Ovary (tissue), 9 donors: ENCODE measurements around the gene PSEN2. TPM values are rescaled to one million over a fixed set of nuclear protein-coding genes. Genes with fewer than 3 reads are reported as not detected.

ENCODE experiments used
- DNase-seq, 5 donors: peaks; one replicate each; pipeline ENCODE4 v3.0.0-alpha.2; 2019 to 2020
- H3K27ac ChIP-seq, 2 donors: fragments of 200-600 bp; one replicate each; pipeline versions ENCODE4 v1.5.1 to v1.8.0; 2019 to 2022
- H3K27me3 ChIP-seq: fragments of 200-600 bp; one replicate; pipeline ENCODE4 v1.8.0; 2022
- H3K36me3 ChIP-seq: fragments of 200-600 bp; sonication (generic); one replicate; pipeline ENCODE4 v1.5.1; 2019
- H3K4me1 ChIP-seq: one replicate; pipeline ENCODE4 v1.8.1; 2013; ENCODE audit warnings: mild to moderate bottlenecking, moderate library complexity; ENCODE audit not compliant: insufficient read depth
- H3K4me3 ChIP-seq: fragments of 200-600 bp; sonication (generic); one replicate; pipeline ENCODE4 v1.5.1; 2017
- H3K9me3 ChIP-seq, 2 donors: fragments of 200-600 bp in 1 of 2; sonication (generic) in 1 of 2; one replicate each; pipeline versions ENCODE4 v1.5.1 to v1.8.1; 2013 to 2019; ENCODE audit warnings: mild to moderate bottlenecking in 1 of 2, moderate library complexity in 1 of 2
- CTCF ChIP-seq, 3 donors: fragments of 450-650 bp in 2 of 3; fragments of 200-600 bp in 1 of 3; IDR thresholded peaks; one replicate each; pipeline versions ENCODE4 v1.5.1 to v1.8.0; 2016 to 2022; ENCODE audit warnings: antibody characterized with exemption in 3 of 3, mild to moderate bottlenecking in 1 of 3
- EP300 ChIP-seq: sonication (generic); formaldehyde crosslinking; IDR thresholded peaks from one replicate; pipeline ENCODE4 v1.6.1; 2017; ENCODE audit warnings: antibody characterized with exemption
- POLR2A ChIP-seq: fragments of 450-650 bp; IDR thresholded peaks from one replicate; pipeline ENCODE4 v1.6.1; 2017; ENCODE audit warnings: antibody characterized with exemption, mild to moderate bottlenecking, moderate library complexity
- whole genome bisulfite sequencing, 3 donors: extraction: QIAGEN DNeasy Blood & Tissue Kit in 1 of 3; methylation state at CpG; one replicate each; pipeline versions ENCODE4 v1.1.5 to v1.1.7; 2013 to 2017; 5-methylcytosine and 5-hydroxymethylcytosine counted together
- intact Hi-C, 4 donors: fragments of 100-400 bp; cut with DNase I; formaldehyde crosslinking; loops; one replicate each; pipeline versions ENCODE4 v1.11.0 to v1.15.1; 2022 to 2023
- polyA plus RNA-seq, 2 donors: library from polyadenylated mRNA; stranded (reverse); fragments of 200-250 nt in 1 of 2; fragments of 350-450 nt in 1 of 2; fragmentation: Illumina TruSeq in 1 of 2; extraction: RNeasy Lipid Tissue Mini Kit (QIAGEN cat#74804) in 1 of 2; gene quantifications; one replicate each; pipeline ENCODE4 v1.2.3, GENCODE V29; 2013 to 2014
- total RNA-seq, 7 donors: library from RNA; depleted of rRNA in 2 of 7; stranded (reverse); fragments of >200 nt in 2 of 7; fragmentation: NEBNext Ultra II Directional in 3 of 7; extraction: Animal tissue kit (Norgen Biotek cat#: 25700) in 3 of 7; gene quantifications; one replicate each; pipeline versions ENCODE4 v1.1.0 to v1.2.4, GENCODE V29; 2016 to 2023
- donor health status: DM: no; HTN: no; CAD: no; lungs with moderate emphysema.
- donor health status: DM: no; HTN: no; CAD: no.
- donor health status: Bipolar disorder and iron deficiency.
- donor health status: DM: yes; HTN: yes; CAD: no.
- donor health status: DM: no; HTN: no; CAD: no.
- donor health status: DM: yes; HTN: yes; CAD: no.

Gene PSEN2
- total and polyA plus RNA-seq, 9 donors = 17.8 to 37.0 (median 24.6) TPM

GRCh38 chr1:226865590-226865989 is 4.8 kb upstream of the PSEN2 start:
- whole genome bisulfite sequencing, 3 donors = 75 to 81% (median 77%) methylated on average over 4 of the region's 4 CpGs
- DNase-seq = no peak
- TF ChIP-seq POLR2A = no peak
- no peak for TF ChIP-seq CTCF (IDR thresholded peaks at IDR 0.05)
- no peak for TF ChIP-seq EP300

GRCh38 chr1:226867461-226868054 is 2.9 kb upstream of the PSEN2 start:
- H3K27me3 ChIP-seq = no peaks in the 10 kb centered on the region
- H3K4me3 ChIP-seq = no peak overlapping the region
- H3K4me1 ChIP-seq = peaks cover 11% of the 10 kb centered on the region
- H3K9me3 ChIP-seq = no peaks in the 10 kb centered on the region
- H3K36me3 ChIP-seq = no peaks in the 10 kb centered on the region
- TF ChIP-seq EP300 = no peak
- no peak for TF ChIP-seq CTCF (IDR thresholded peaks at IDR 0.05)
- TF ChIP-seq POLR2A = no peak
- no peak for DNase-seq
- intact Hi-C loops = no loop called here
- WGBS, 3 donors = 80 to 89% (median 80%) methylated on average over 6 of the region's 6 CpGs
- H3K27ac ChIP-seq = no peak overlapping the region

More at GRCh38 chr1:226865590-226865989, 4.8 kb upstream of the PSEN2 start:
- Histone ChIP-seq H3K27me3 (no peaks in the 10 kb centered on the region), H3K27ac (no peak overlapping the region), H3K4me3 (no peak overlapping the region), H3K4me1 (no peaks in the 10 kb centered on the region), H3K9me3 (no peaks in the 10 kb centered on the region), H3K36me3 (no peaks in the 10 kb centered on the region)
- intact Hi-C loops = no loop called here

DNA sequence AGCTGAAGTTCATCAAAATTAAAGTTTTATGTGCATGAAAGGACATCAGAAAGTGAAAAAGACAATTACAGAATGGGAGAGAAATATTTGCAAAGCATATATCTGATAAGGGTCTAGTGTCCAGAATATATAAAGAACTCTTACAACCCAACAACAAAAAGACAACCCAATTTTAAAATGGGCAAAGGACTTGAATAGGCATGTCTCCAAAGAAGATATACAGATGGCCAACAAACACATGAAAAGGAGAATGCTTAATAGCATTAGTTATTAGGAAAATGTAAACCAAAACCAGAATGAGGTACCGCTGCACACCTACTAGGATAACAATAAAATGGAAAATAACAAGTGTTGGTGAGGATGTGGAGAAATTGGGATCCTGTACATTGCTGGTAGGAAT is 1.7 kb upstream of the PSEN2 start:
- intact Hi-C loops = no loop called here
- H3K27ac ChIP-seq = no peak overlapping the region
- WGBS, 3 donors = 97 to 100% (median 99%) methylated on average over 1 of the region's 1 CpG
- H3K27me3 ChIP-seq = no peaks in the 10 kb centered on the region
- TF ChIP-seq POLR2A (no peak), EP300 (no peak), CTCF (IDR thresholded peaks at IDR 0.05) (no peak)
- no peak for DNase-seq
- peaks cover 11% of the 10 kb centered on the region for H3K4me1 ChIP-seq
- no peaks in the 10 kb centered on the region for H3K36me3 ChIP-seq
- H3K9me3 ChIP-seq = no peaks in the 10 kb centered on the region
- H3K4me3 ChIP-seq = no peak overlapping the region

DNA sequence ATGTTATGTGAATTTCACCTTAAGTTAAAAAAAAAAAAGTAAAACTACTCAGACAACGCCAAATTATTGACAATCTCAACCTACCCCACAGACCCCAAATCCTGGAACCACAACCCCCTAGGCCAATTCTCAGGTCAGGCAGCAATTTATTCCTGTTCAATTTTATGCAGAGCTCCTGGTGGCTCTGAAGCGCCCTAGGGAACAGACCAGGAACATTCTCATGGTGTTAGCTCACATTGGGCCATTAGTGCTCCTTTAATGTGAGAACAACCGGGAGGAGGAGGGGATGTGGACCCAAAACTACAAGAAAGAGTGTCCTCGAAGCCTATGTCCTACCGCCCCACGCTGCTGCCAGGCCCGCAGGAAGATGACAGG is 403 bp upstream of the PSEN2 start:
- TF ChIP-seq EP300 (no peak), CTCF (IDR thresholded peaks at IDR 0.05) (no peak), POLR2A (no peak)
- Histone ChIP-seq H3K27me3 (no peaks in the 10 kb centered on the region), H3K4me3 (peak overlapping the region; percentile 69), H3K36me3 (no peaks in the 10 kb centered on the region), H3K9me3 (no peaks in the 10 kb centered on the region), H3K27ac (peak overlapping the region in 1 of 2 donors; percentile 75), H3K4me1 (peaks cover 11% of the 10 kb centered on the region)
- intact Hi-C loops = no loop called here
- WGBS, 3 donors = 23 to 28% (median 28%) methylated on average over 7 of the region's 7 CpGs
- DNase-seq = no peak
